ENCODE data around the gene ATP5PD. TPM values are rescaled to one million over a fixed set of nuclear protein-coding genes. Genes with fewer than 3 reads are reported as not detected.
"Not testable (repeated sequence)": the region's sequence is repeated elsewhere in the genome, so short reads cannot be mapped to it uniquely, and the experiment has no call there.

Gene ATP5PD
- total RNA-seq, 1 donor from 2014 or later = 239 TPM

DNA sequence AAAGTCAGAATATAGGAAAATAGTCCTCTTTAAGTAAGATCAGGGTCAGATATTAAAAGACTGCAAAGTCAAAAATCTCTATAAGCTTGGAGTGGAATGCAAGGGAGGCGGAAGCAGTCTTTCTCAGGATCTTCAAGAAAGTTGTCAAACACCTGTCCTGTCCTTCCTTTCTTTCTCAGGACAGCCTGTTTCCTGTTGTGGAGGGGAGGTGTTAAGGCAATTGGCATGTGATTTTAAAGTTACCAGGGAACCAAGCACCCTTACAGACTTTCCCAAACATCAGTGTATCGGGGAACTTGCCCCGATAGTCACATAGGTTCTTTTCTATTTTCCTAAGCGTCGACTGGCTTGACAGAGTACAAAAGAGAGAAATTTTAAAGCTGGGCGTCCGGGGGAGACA is 2.1 kb downstream of the ATP5PD start:
- H3K79me2 ChIP-seq (ENCODE audit: insufficient read depth, low read length) = peaks cover 26% of the 10 kb centered on the region
- H3K27ac ChIP-seq (ENCODE audit: low read depth, low read length) = no peak overlapping the region
- no peaks in the 10 kb centered on the region for H3K27me3 ChIP-seq (ENCODE audit: insufficient read depth, low read length)
- H3K9ac ChIP-seq (ENCODE audit: low read length) = no peak overlapping the region
- no peak for DNase-seq (ENCODE audit: low read depth)
- no peak overlapping the region for H3K4me2 ChIP-seq (ENCODE audit: low read length)
- no peak overlapping the region for H3K4me3 ChIP-seq (ENCODE audit: insufficient read depth, low read depth, low read length)
- Mint-ChIP-seq H3K27ac (ENCODE audit: unreplicated experiment) (no peak overlapping the region), H3K36me3 (ENCODE audit: low read depth, unreplicated experiment) (peaks cover 10% of the 10 kb centered on the region), H3K4me3 (ENCODE audit: unreplicated experiment) (peak overlapping the region; percentile 96), H3K27me3 (ENCODE audit: low read depth, unreplicated experiment) (no peaks in the 10 kb centered on the region), H3K9me3 (ENCODE audit: unreplicated experiment) (no peaks in the 10 kb centered on the region), H3K4me1 (ENCODE audit: low read depth, unreplicated experiment) (peaks cover 11% of the 10 kb centered on the region)
- peaks cover 14% of the 10 kb centered on the region for H4K20me1 ChIP-seq (ENCODE audit: insufficient read depth, low read length)
- peaks cover 13% of the 10 kb centered on the region for H3K4me1 ChIP-seq (ENCODE audit: insufficient read depth, low read length)
- H2AFZ ChIP-seq (ENCODE audit: low read depth, low read length) = no peak overlapping the region
- TF ChIP-seq EZH2 (IDR thresholded peaks at IDR 0.05; ENCODE audit: insufficient read depth, low read length) = no peak
- TF ChIP-seq CTCF (IDR thresholded peaks at IDR 0.05; ENCODE audit: insufficient read depth, low read depth, low read length) = no peak
- FAIRE-seq = no peak
- peaks cover 5% of the 10 kb centered on the region for H3K36me3 ChIP-seq (ENCODE audit: insufficient read depth, low read length)
- no peaks in the 10 kb centered on the region for H3K9me3 ChIP-seq (ENCODE audit: insufficient read depth, low read depth, low read length)

GRCh38 chr17:75043789-75044188 is 3.0 kb downstream of the ATP5PD start:
- not testable (repeated sequence) for H3K36me3 ChIP-seq (ENCODE audit: insufficient read depth, low read length); H3K9me3 ChIP-seq (ENCODE audit: insufficient read depth, low read depth, low read length); H3K4me3 ChIP-seq (ENCODE audit: insufficient read depth, low read depth, low read length); H3K27ac ChIP-seq (ENCODE audit: low read depth, low read length); H3K4me2 ChIP-seq (ENCODE audit: low read length); H3K27me3 ChIP-seq (ENCODE audit: insufficient read depth, low read length); H3K4me3 Mint-ChIP-seq (ENCODE audit: unreplicated experiment); DNase-seq (ENCODE audit: low read depth); H3K9ac ChIP-seq (ENCODE audit: low read length); H3K9me3 Mint-ChIP-seq (ENCODE audit: unreplicated experiment); H3K27ac Mint-ChIP-seq (ENCODE audit: unreplicated experiment); FAIRE-seq; H3K27me3 Mint-ChIP-seq (ENCODE audit: low read depth, unreplicated experiment); H2AFZ ChIP-seq (ENCODE audit: low read depth, low read length)
- H3K79me2 ChIP-seq (ENCODE audit: insufficient read depth, low read length) = peaks cover 26% of the 10 kb centered on the region
- peaks cover 11% of the 10 kb centered on the region for H3K4me1 ChIP-seq (ENCODE audit: insufficient read depth, low read length)
- H3K4me1 Mint-ChIP-seq (ENCODE audit: low read depth, unreplicated experiment) = peaks cover 11% of the 10 kb centered on the region
- peaks cover 11% of the 10 kb centered on the region for H4K20me1 ChIP-seq (ENCODE audit: insufficient read depth, low read length)
- H3K36me3 Mint-ChIP-seq (ENCODE audit: low read depth, unreplicated experiment) = peaks cover 13% of the 10 kb centered on the region

DNA sequence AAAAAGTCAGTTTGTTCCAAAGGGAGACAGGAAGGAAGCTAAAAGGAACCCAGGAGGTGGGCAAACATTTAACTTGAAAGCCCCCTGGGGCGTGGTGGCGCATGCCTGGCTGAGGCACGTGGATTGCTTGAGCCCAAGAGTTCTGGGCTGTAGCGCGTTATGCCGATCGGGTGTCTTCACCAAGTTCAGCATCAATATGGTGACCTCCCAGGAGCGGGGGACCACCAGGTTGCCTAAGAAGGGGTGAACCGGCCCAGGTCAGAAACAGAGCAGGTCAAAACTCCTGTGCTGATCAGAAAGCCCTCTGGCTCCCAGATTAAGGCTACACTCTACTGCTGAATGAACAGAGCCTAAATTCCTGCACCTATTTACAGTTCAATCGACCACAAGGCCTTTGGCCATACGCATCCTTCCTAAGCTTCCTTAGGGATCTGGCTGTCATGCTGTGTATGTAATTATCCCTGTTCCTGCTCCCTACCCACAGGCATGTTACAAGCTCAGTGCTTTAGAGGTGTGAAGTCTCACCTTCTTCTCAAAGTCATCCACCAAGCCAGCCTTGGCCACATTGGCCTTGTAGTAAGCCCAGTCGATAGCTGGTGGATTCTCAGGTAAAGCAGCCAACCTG is 5.0 kb downstream of the ATP5PD start:
- peaks cover 14% of the 10 kb centered on the region for H3K79me2 ChIP-seq (ENCODE audit: insufficient read depth, low read length)

More for the DNA sequence above, 5.0 kb downstream of the ATP5PD start:
- Mint-ChIP-seq H3K4me3 (ENCODE audit: unreplicated experiment) (no peak overlapping the region), H3K4me1 (ENCODE audit: low read depth, unreplicated experiment) (peaks cover 7% of the 10 kb centered on the region), H3K9me3 (ENCODE audit: unreplicated experiment) (no peaks in the 10 kb centered on the region), H3K27me3 (ENCODE audit: low read depth, unreplicated experiment) (no peaks in the 10 kb centered on the region), H3K36me3 (ENCODE audit: low read depth, unreplicated experiment) (peaks cover 18% of the 10 kb centered on the region), H3K27ac (ENCODE audit: unreplicated experiment) (no peak overlapping the region)
- Histone ChIP-seq H3K4me2 (ENCODE audit: low read length) (no peak overlapping the region), H3K4me3 (ENCODE audit: insufficient read depth, low read depth, low read length) (no peak overlapping the region), H3K27me3 (ENCODE audit: insufficient read depth, low read length) (no peaks in the 10 kb centered on the region), H3K36me3 (ENCODE audit: insufficient read depth, low read length) (peaks cover 10% of the 10 kb centered on the region), H3K9me3 (ENCODE audit: insufficient read depth, low read depth, low read length) (no peaks in the 10 kb centered on the region), H2AFZ (ENCODE audit: low read depth, low read length) (no peak overlapping the region), H4K20me1 (ENCODE audit: insufficient read depth, low read length) (no peaks in the 10 kb centered on the region), H3K27ac (ENCODE audit: low read depth, low read length) (no peak overlapping the region), H3K4me1 (ENCODE audit: insufficient read depth, low read length) (no peaks in the 10 kb centered on the region), H3K9ac (ENCODE audit: low read length) (no peak overlapping the region)
- DNase-seq (ENCODE audit: low read depth) (no peak), FAIRE-seq (no peak)
- no peak for TF ChIP-seq CTCF (IDR thresholded peaks at IDR 0.05; ENCODE audit: insufficient read depth, low read depth, low read length)
- no peak for TF ChIP-seq EZH2 (IDR thresholded peaks at IDR 0.05; ENCODE audit: insufficient read depth, low read length)

All from astrocyte (in vitro differentiated cells and primary cell).